ENCODE results near the gene SPACDR. TPM values are rescaled to one million over a fixed set of nuclear protein-coding genes. Genes with fewer than 3 reads are reported as not detected.
"Not testable (repeated sequence)": the region's sequence is repeated elsewhere in the genome, so short reads cannot be mapped to it uniquely, and the experiment has no call there.

Gene SPACDR
- total RNA-seq, 1 experiment from 2014 or later = not detected

DNA sequence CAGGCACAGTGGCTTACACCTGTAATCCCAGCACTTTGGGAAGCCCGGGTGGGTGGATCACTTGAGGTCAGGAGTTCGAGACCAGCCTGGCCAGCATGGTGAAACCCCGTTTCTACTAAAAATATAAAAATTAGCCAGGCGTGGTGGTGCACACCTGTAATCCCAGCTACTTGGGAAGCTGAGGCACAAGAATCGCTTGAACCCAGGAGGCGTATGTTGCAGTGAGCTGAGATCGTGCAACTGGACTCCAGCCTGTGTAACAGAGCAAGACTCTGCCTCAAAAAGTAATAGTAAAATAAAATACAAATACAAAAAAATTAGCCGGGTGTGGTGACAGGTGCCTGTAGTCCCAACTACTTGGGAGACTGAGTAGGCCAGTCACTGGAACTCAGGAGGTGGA lies 25.3 kb downstream of the SPACDR start:
- H4K91ac ChIP-seq (ENCODE audit: insufficient read length, low read depth, low read length); H3K18ac ChIP-seq (ENCODE audit: insufficient read length, low read depth, low read length); H2AFZ ChIP-seq (ENCODE audit: low read length); H4K5ac ChIP-seq (ENCODE audit: insufficient read length, low read depth, low read length); H3K4me1 ChIP-seq (ENCODE audit: insufficient read depth, low read length); H3K9me3 Mint-ChIP-seq; H3K4me2 ChIP-seq (ENCODE audit: insufficient read depth, insufficient read length, low read length); H2BK12ac ChIP-seq (ENCODE audit: insufficient read length, low read depth, low read length); H3K14ac ChIP-seq (ENCODE audit: insufficient read depth, low read length); H2BK15ac ChIP-seq (ENCODE audit: low read depth, low read length); H3K27ac Mint-ChIP-seq; H3K79me1 ChIP-seq (ENCODE audit: insufficient read depth, low read depth, low read length, poor library complexity, severe bottlenecking); H2AK5ac ChIP-seq (ENCODE audit: insufficient read length, low read length); H3K23me2 ChIP-seq (ENCODE audit: insufficient read length, low read depth, low read length, poor library complexity, severe bottlenecking); H3K9me3 ChIP-seq (ENCODE audit: control insufficient read depth, low read depth, low read length); H2BK120ac ChIP-seq (ENCODE audit: low read depth, low read length, poor library complexity, severe bottlenecking); H4K8ac ChIP-seq (replicated peaks; ENCODE audit: insufficient read length, low read depth, low read length); H3K4me3 Mint-ChIP-seq; H3K27me3 Mint-ChIP-seq (ENCODE audit: low read depth); H4K20me1 ChIP-seq (ENCODE audit: control insufficient read depth, insufficient read depth, insufficient read length); H3K79me2 ChIP-seq (ENCODE audit: insufficient read depth, low read length); DNase-seq; H3K56ac ChIP-seq (ENCODE audit: insufficient read length, low read depth, low read length); H2BK20ac ChIP-seq (ENCODE audit: low read depth, low read length, poor library complexity, severe bottlenecking); H3K23ac ChIP-seq (ENCODE audit: insufficient read length, low read depth, low read length); H3K9ac ChIP-seq (ENCODE audit: extremely low read depth, insufficient read length, low read length); H3K4ac ChIP-seq (ENCODE audit: low read depth, low read length); H3K27ac ChIP-seq (ENCODE audit: insufficient read length, low read depth, low read length); H3T11ph ChIP-seq (ENCODE audit: low read length); H3K27me3 ChIP-seq (ENCODE audit: insufficient read depth, low read length); H2BK5ac ChIP-seq (ENCODE audit: insufficient read length, low read length): not testable (repeated sequence)
- peaks cover 12 to 35% (median 14%) of the 10 kb centered on the region in 3 experiments for H3K36me3 Mint-ChIP-seq (ENCODE audit: insufficient read depth in 1 of 3, low read depth in 3 of 3)
- WGBS (ENCODE audit: extremely low coverage, insufficient read length, low lambda C conversion rate) = no CpG with 5 or more reads among the region's 8 CpGs
- peaks cover 14 to 16% of the 10 kb centered on the region in 2 experiments for H3K4me1 Mint-ChIP-seq

Measured in H9 (cell line).